Fibroblast of lung (primary cell): Measurements from ENCODE around the gene PADI6. TPM values are rescaled to one million over a fixed set of nuclear protein-coding genes. Genes with fewer than 3 reads are reported as not detected.
A peak's percentile ranks its signal among the peaks of the same experiment; 100 is the strongest.

Source experiments
- DNase-seq, 2 donors: peaks; one replicate each; pipeline versions ENCODE4 v3.0.0 to v3.0.0-alpha.2; 2010; ENCODE audit warnings: low read depth in 2 of 2
- H2AFZ ChIP-seq: 2 replicates; pipeline ENCODE4 v1.5.1; 2012; ENCODE audit warnings: low read length, control low read depth, inconsistent platforms
- H3K27ac ChIP-seq: 2 replicates; pipeline ENCODE4 v1.5.1; 2011; ENCODE audit warnings: low read length, control low read depth; ENCODE audit not compliant: insufficient read depth
- H3K27me3 ChIP-seq: 2 replicates; pipeline ENCODE4 v1.5.1; 2011; ENCODE audit warnings: mild to moderate bottlenecking, low read length; ENCODE audit not compliant: control insufficient read depth, insufficient read depth
- H3K36me3 ChIP-seq: 2 replicates; pipeline ENCODE4 v1.5.1; 2011; ENCODE audit warnings: low read length; ENCODE audit not compliant: control insufficient read depth, insufficient read depth
- H3K4me1 ChIP-seq: 2 replicates; pipeline ENCODE4 v1.5.1; 2011; ENCODE audit warnings: low read length; ENCODE audit not compliant: control insufficient read depth, insufficient read depth; ENCODE audit errors: extremely low read depth
- H3K4me2 ChIP-seq: 2 replicates; pipeline ENCODE4 v1.5.1; 2011; ENCODE audit warnings: low read length, control low read depth; ENCODE audit not compliant: insufficient read depth; ENCODE audit errors: extremely low read depth
- H3K4me3 ChIP-seq, 4 experiments: fragments of 200-600 bp in 1 of 4; sonication (generic) in 1 of 4; replicated peaks in 1 of 4; 2 replicates each; pipeline ENCODE4 v1.5.1; 2011 to 2016; ENCODE audit warnings: low read length in 4 of 4, low read depth in 3 of 4, mild to moderate bottlenecking in 3 of 4, control low read depth in 2 of 4, inconsistent platforms in 1 of 4, mixed read lengths in 1 of 4; ENCODE audit not compliant: insufficient read depth in 1 of 4; ENCODE audit errors: control extremely low read depth in 1 of 4
- H3K79me2 ChIP-seq: 2 replicates; pipeline ENCODE4 v1.5.1; 2012; ENCODE audit warnings: mild to moderate bottlenecking, low read length, inconsistent platforms; ENCODE audit not compliant: control insufficient read depth, insufficient read depth
- H3K9ac ChIP-seq: 2 replicates; pipeline ENCODE4 v1.5.1; 2011; ENCODE audit warnings: mild to moderate bottlenecking, low read length, control low read depth; ENCODE audit not compliant: insufficient read depth
- H3K9me3 ChIP-seq: 2 replicates; pipeline ENCODE4 v1.5.1; 2012; ENCODE audit warnings: low read depth, low read length; ENCODE audit not compliant: control insufficient read depth, insufficient read depth
- H4K20me1 ChIP-seq: 2 replicates; pipeline ENCODE4 v1.5.1; 2011; ENCODE audit warnings: low read length; ENCODE audit not compliant: control insufficient read depth, insufficient read depth; ENCODE audit errors: extremely low read depth
- CTCF ChIP-seq, 2 donors: IDR thresholded peaks in 1 of 2; conservative IDR thresholded peaks in 1 of 2; 1 replicate in 1 of 2; 2 replicates in 1 of 2; pipeline ENCODE4 v1.5.1; 2011 to 2012; ENCODE audit warnings: low read length in 2 of 2, control low read depth in 1 of 2, inconsistent platforms in 1 of 2, low read depth in 1 of 2, mild to moderate bottlenecking in 1 of 2
- EZH2 ChIP-seq: IDR thresholded peaks from 2 replicates; pipeline ENCODE4 v1.5.1; 2012; ENCODE audit warnings: low read length, control low read depth, mild to moderate bottlenecking; ENCODE audit errors: missing control alignments
- polyA plus RNA-seq, 2 donors: library from polyadenylated mRNA; depleted of rRNA in 1 of 2; stranded (reverse) in 1 of 2; unstranded in 1 of 2; fragments of >200 nt; gene quantifications; 2 replicates each; pipeline ENCODE4 v1.2.1, GENCODE V29; 2011 to 2012; ENCODE audit warnings: missing spikeins in 1 of 2
- total RNA-seq: library from RNA; depleted of rRNA; stranded (reverse); fragments of >200 nt; gene quantifications from 2 replicates; pipeline ENCODE4 v1.2.1, GENCODE V29; 2014

The PADI6 gene
- total and polyA plus RNA-seq, 2 donors (not counting 1 experiment from before 2014, with no cell fraction given) = not detected

- Histone ChIP-seq H3K4me2 (no peak overlapping the region), H3K27me3 (no peaks in the 10 kb centered on the region), H4K20me1 (no peaks in the 10 kb centered on the region), H3K4me1 (no peaks in the 10 kb centered on the region), H3K4me3 (no peak overlapping the region), H3K27ac (no peak overlapping the region), H3K36me3 (peaks cover 26% of the 10 kb centered on the region), H2AFZ (no peak overlapping the region), H3K9ac (no peak overlapping the region), H3K9me3 (no peaks in the 10 kb centered on the region), H3K79me2 (peaks cover 18% of the 10 kb centered on the region)
- no peak for DNase-seq
- no peak for TF ChIP-seq EZH2
Observed at GRCh38 chr1:17422461-17422860, 50.5 kb downstream of the PADI6 start.

- no peak overlapping the region for H3K4me3 ChIP-seq
- H3K9ac ChIP-seq = no peak overlapping the region
- DNase-seq = peak in 1 of 2 donors; percentile 84
- H4K20me1 ChIP-seq = no peaks in the 10 kb centered on the region
- H3K79me2 ChIP-seq = peaks cover 25% of the 10 kb centered on the region
- no peaks in the 10 kb centered on the region for H3K4me1 ChIP-seq
- no peaks in the 10 kb centered on the region for H3K9me3 ChIP-seq
- H3K27ac ChIP-seq = no peak overlapping the region
- no peak overlapping the region for H2AFZ ChIP-seq
- no peaks in the 10 kb centered on the region for H3K27me3 ChIP-seq
- H3K36me3 ChIP-seq = peaks cover 30% of the 10 kb centered on the region
- H3K4me2 ChIP-seq = no peak overlapping the region
- TF ChIP-seq CTCF (conservative IDR thresholded peaks at IDR 0.05 in 1 of 2, IDR thresholded peaks at IDR 0.05 in 1 of 2; ENCODE audit: low read depth in 1 of 2, low read length in 2 of 2) (peak in 1 of 2 donors; percentile 9), EZH2 (no peak)
Observed at GRCh38 chr1:17423781-17424245, 51.8 kb downstream of the PADI6 start.

- H3K4me3 ChIP-seq = no peak overlapping the region
- no peak overlapping the region for H3K27ac ChIP-seq
- H3K9me3 ChIP-seq = no peaks in the 10 kb centered on the region
- no peak overlapping the region for H3K9ac ChIP-seq
- no peak for TF ChIP-seq EZH2
- no peak for TF ChIP-seq CTCF (conservative IDR thresholded peaks at IDR 0.05 in 1 of 2, IDR thresholded peaks at IDR 0.05 in 1 of 2; ENCODE audit: low read depth in 1 of 2, low read length in 2 of 2)
- no peak overlapping the region for H2AFZ ChIP-seq
- H3K27me3 ChIP-seq = no peaks in the 10 kb centered on the region
- H3K4me1 ChIP-seq = no peaks in the 10 kb centered on the region
- H3K79me2 ChIP-seq = peaks cover 43% of the 10 kb centered on the region
- H3K36me3 ChIP-seq = peaks cover 23% of the 10 kb centered on the region
- no peaks in the 10 kb centered on the region for H4K20me1 ChIP-seq
- DNase-seq = no peak
- H3K4me2 ChIP-seq = no peak overlapping the region
Observed at GRCh38 chr1:17425806-17426600, 54.0 kb downstream of the PADI6 start.
